Erythroblast (primary cell): ENCODE measurements around the gene TCL1A.

Experiments
- GATA1 ChIP-seq: IDR thresholded peaks from 2 replicates; pipeline ENCODE4 v1.6.1; 2011; ENCODE audit warnings: low read depth, mild to moderate bottlenecking, control low read depth, low read length, moderate library complexity
- POLR2A ChIP-seq: IDR thresholded peaks from 2 replicates; pipeline ENCODE4 v1.6.1; 2011; ENCODE audit warnings: mild to moderate bottlenecking, low read length

DNA sequence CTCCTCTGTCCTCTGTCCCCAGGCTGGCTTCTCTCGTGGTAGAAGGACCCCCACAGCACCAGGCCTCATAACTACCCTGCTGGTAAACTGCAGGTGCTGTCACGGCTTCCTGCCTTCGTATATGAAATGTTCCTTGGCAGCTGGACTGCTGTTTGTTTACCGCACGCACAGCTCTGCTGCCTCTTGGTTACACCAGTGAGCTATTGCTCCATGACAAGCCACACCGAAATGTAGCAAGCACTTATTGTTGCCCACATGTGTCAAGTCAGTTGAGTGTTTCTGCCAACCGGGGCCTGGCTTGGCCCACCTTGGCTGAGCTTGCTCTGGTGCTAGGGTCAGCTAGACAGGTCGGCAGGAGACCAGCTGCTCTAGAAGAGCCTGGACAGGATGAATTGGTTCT is 49.4 kb downstream of the TCL1A start:
- TF ChIP-seq POLR2A = no peak
- no peak for TF ChIP-seq GATA1
